ENCODE measurements around the gene CDC42EP2. TPM values are rescaled to one million over a fixed set of nuclear protein-coding genes. Genes with fewer than 3 reads are reported as not detected.

The CDC42EP2 gene
- polyA plus RNA-seq, 1 of the 3 experiments (the other 2 are of a cell fraction), result 8.1 TPM

DNA sequence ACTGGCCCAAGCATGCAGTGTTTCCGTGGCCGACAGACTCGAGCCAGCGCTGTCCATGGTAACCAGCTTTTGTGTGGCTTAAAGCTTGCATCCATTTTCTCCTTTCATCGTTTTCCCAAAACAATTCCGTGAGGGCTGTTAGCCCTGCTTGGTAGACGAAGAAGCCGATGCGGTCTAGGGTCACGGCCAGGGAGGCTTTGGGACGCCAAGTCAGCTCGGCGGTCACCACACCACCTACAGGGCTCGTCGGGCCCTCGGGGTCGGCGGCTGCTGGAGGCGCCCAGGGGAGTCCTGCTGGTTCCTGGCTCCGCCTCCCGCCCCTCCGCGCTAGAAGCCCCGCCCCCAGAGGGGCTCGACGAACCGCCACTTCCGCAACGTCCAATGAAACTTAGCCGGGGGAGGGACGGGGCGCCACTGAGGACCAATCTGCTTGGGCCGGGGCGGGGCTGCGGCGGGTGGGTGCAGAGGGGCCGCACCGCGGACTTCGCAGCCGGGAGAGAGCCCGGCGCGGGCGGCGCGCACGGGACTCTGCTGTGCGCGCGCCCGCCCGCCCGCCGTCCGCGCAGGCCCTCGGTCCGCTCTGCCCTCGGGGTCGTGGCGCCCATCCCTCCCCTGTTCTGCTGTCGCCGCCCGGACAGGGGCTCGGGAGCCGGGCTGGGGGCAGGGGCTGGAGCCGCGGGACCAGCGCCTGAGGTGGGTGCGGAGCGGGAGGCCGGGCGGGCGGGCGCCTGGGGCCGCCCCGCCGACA, 39.8 kb downstream of the CDC42EP2 start, which contains the start of gene TIGD3:
Gene TIGD3 (plus strand): TSS at position 487 of the 748 bp plus-strand sequence. CDS start 1,058 bp downstream, outside the sequence.
- H3K27me3 ChIP-seq (ENCODE audit: insufficient read depth), result no peaks in the 10 kb centered on the region
- H3F3A ChIP-seq (replicated peaks; ENCODE audit: insufficient read depth), result peaks cover 36% of the 10 kb centered on the region
- H3K9ac ChIP-seq, result peak within 1 kb of the TSS; percentile 51
- no peaks in the 10 kb centered on the region for H3K79me2 ChIP-seq (ENCODE audit: insufficient read depth)
- H3K4me3 ChIP-seq (ENCODE audit: low read depth in 2 of 2, low read length in 1 of 2), result peak within 1 kb of the TSS; percentile 71 to 74
- H3K9me2 ChIP-seq, result no peaks in the 10 kb centered on the region
- POLR2A ChIA-PET, result interaction anchor here (0.9 to 3.2 kb wide), 5 partner anchors 21 to 151 kb away, joined by 4 to 13 read pairs (median 5); partner anchors contain the start of genes CDC42EP2, DPF2, MALAT1 and NEAT1
- no peaks in the 10 kb centered on the region for H3K9me3 ChIP-seq
- H3K36me3 ChIP-seq (replicated peaks in 1 of 2; ENCODE audit: control insufficient read depth in 1 of 2, insufficient read depth in 2 of 2, low read length in 1 of 2), result peaks cover 10 to 32% of the 10 kb centered on the region in 2 experiments
- CTCF ChIA-PET, result interaction anchor here (0.9 to 3.8 kb wide), 3 partner anchors 12 to 80 kb away, joined by 4 to 19 read pairs (median 4); no protein-coding TSS in a partner anchor
- no peaks in the 10 kb centered on the region for H4K20me1 ChIP-seq (ENCODE audit: insufficient read depth)
- WGBS (ENCODE audit: low lambda C conversion rate), result 18% methylated on average over 10 of the region's 79 CpGs
- DNase-seq, result peak; percentile 99
- H3K4me1 ChIP-seq (ENCODE audit: control insufficient read depth in 1 of 2, insufficient read depth in 2 of 2, low read depth in 1 of 2, low read length in 1 of 2), result peaks cover 0 to 20% of the 10 kb centered on the region in 2 experiments; a peak in 1 of 4 replicates
- H3K27ac ChIP-seq (ENCODE audit: low read depth in 2 of 2, low read length in 1 of 2), result peak within 1 kb of the TSS; percentile 34 to 83
- peak within 1 kb of the TSS; percentile 94 for H3K4me2 ChIP-seq
- peak within 1 kb of the TSS; percentile 78; the same call in 1 of the 2 replicates for H2AFZ ChIP-seq (ENCODE audit: low read depth)
- no peak for TF ChIP-seq FOXM1 (IDR thresholded peaks at IDR 0.05; ENCODE audit: low read depth)
- peak; percentile 17; the same call in 1 of the 2 replicates for TF ChIP-seq MXI1 (IDR thresholded peaks at IDR 0.05; ENCODE audit: low read depth, low read length)
- TF ChIP-seq FOSL2 (IDR thresholded peaks at IDR 0.05; ENCODE audit: borderline replicate concordance, low read depth), result no peak
- no peak for TF ChIP-seq RCOR1 (IDR thresholded peaks at IDR 0.05; ENCODE audit: low read length)
- TF ChIP-seq CHD2 (IDR thresholded peaks at IDR 0.05; ENCODE audit: low read length, partially characterized antibody), result peak; percentile 31
- TF ChIP-seq TEAD4 (IDR thresholded peaks at IDR 0.05; ENCODE audit: borderline replicate concordance, insufficient read depth), result no peak
- no peak for TF ChIP-seq USF1 (IDR thresholded peaks at IDR 0.05; ENCODE audit: borderline replicate concordance, low read depth)
- TF ChIP-seq TCF12 (IDR thresholded peaks at IDR 0.05), result no peak
- TF ChIP-seq GATA2 (CRISPR knock-in tag; IDR thresholded peaks at IDR 0.05), result no peak
- 0 out of 2 replicates have a peak, but pooled peaks have one; percentile 37 for TF ChIP-seq TAF1 (IDR thresholded peaks at IDR 0.05; ENCODE audit: borderline replicate concordance, low read depth, low read length)
- no peak for TF ChIP-seq JUND (IDR thresholded peaks at IDR 0.05)
- peak; percentile 50; the same call in 1 of the 2 replicates for TF ChIP-seq SIN3A (IDR thresholded peaks at IDR 0.05; ENCODE audit: borderline replicate concordance, low read depth, low read length)
- peak; percentile 15; the same call in 1 of the 2 replicates for TF ChIP-seq POLR2AphosphoS5 (IDR thresholded peaks at IDR 0.05; ENCODE audit: low read depth, low read length)
- TF ChIP-seq, protein P1, sequence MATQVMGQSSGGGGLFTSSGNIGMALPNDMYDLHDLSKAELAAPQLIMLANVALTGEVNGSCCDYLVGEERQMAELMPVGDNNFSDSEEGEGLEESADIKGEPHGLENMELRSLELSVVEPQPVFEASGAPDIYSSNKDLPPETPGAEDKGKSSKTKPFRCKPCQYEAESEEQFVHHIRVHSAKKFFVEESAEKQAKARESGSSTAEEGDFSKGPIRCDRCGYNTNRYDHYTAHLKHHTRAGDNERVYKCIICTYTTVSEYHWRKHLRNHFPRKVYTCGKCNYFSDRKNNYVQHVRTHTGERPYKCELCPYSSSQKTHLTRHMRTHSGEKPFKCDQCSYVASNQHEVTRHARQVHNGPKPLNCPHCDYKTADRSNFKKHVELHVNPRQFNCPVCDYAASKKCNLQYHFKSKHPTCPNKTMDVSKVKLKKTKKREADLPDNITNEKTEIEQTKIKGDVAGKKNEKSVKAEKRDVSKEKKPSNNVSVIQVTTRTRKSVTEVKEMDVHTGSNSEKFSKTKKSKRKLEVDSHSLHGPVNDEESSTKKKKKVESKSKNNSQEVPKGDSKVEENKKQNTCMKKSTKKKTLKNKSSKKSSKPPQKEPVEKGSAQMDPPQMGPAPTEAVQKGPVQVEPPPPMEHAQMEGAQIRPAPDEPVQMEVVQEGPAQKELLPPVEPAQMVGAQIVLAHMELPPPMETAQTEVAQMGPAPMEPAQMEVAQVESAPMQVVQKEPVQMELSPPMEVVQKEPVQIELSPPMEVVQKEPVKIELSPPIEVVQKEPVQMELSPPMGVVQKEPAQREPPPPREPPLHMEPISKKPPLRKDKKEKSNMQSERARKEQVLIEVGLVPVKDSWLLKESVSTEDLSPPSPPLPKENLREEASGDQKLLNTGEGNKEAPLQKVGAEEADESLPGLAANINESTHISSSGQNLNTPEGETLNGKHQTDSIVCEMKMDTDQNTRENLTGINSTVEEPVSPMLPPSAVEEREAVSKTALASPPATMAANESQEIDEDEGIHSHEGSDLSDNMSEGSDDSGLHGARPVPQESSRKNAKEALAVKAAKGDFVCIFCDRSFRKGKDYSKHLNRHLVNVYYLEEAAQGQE (IDR thresholded peaks at IDR 0.05; ENCODE audit: low read depth, low read length), result peak; percentile 97
- TF ChIP-seq, protein P2, sequence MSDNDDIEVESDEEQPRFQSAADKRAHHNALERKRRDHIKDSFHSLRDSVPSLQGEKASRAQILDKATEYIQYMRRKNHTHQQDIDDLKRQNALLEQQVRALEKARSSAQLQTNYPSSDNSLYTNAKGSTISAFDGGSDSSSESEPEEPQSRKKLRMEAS (IDR thresholded peaks at IDR 0.05; ENCODE audit: low read depth), result no peak
- no peak for TF ChIP-seq RFX5 (IDR thresholded peaks at IDR 0.05; ENCODE audit: low read length)
- TF ChIP-seq RXRA (IDR thresholded peaks at IDR 0.05; ENCODE audit: borderline replicate concordance, low read depth), result no peak
- TF ChIP-seq NFIC (IDR thresholded peaks at IDR 0.05; ENCODE audit: borderline replicate concordance), result no peak
- TF ChIP-seq SMC3 (IDR thresholded peaks at IDR 0.05; ENCODE audit: low read depth, low read length), result no peak; the same call in 1 of the 2 replicates
- TF ChIP-seq ELF1 (IDR thresholded peaks at IDR 0.05), result no peak
- TF ChIP-seq, protein P3, sequence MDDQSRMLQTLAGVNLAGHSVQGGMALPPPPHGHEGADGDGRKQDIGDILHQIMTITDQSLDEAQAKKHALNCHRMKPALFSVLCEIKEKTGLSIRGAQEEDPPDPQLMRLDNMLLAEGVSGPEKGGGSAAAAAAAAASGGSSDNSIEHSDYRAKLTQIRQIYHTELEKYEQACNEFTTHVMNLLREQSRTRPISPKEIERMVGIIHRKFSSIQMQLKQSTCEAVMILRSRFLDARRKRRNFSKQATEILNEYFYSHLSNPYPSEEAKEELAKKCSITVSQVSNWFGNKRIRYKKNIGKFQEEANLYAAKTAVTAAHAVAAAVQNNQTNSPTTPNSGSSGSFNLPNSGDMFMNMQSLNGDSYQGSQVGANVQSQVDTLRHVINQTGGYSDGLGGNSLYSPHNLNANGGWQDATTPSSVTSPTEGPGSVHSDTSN (IDR thresholded peaks at IDR 0.05), result no peak
- TF ChIP-seq, protein P4, sequence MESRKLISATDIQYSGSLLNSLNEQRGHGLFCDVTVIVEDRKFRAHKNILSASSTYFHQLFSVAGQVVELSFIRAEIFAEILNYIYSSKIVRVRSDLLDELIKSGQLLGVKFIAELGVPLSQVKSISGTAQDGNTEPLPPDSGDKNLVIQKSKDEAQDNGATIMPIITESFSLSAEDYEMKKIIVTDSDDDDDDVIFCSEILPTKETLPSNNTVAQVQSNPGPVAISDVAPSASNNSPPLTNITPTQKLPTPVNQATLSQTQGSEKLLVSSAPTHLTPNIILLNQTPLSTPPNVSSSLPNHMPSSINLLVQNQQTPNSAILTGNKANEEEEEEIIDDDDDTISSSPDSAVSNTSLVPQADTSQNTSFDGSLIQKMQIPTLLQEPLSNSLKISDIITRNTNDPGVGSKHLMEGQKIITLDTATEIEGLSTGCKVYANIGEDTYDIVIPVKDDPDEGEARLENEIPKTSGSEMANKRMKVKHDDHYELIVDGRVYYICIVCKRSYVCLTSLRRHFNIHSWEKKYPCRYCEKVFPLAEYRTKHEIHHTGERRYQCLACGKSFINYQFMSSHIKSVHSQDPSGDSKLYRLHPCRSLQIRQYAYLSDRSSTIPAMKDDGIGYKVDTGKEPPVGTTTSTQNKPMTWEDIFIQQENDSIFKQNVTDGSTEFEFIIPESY (IDR thresholded peaks at IDR 0.05; ENCODE audit: borderline replicate concordance, low read depth), result no peak
- TF ChIP-seq RAD21 (IDR thresholded peaks at IDR 0.05; ENCODE audit: low read length), result no peak
- no peak for TF ChIP-seq EP300 (IDR thresholded peaks at IDR 0.05; ENCODE audit: borderline replicate concordance in 1 of 2, low read depth in 1 of 2, low read length in 1 of 2)
- TF ChIP-seq, protein P5, sequence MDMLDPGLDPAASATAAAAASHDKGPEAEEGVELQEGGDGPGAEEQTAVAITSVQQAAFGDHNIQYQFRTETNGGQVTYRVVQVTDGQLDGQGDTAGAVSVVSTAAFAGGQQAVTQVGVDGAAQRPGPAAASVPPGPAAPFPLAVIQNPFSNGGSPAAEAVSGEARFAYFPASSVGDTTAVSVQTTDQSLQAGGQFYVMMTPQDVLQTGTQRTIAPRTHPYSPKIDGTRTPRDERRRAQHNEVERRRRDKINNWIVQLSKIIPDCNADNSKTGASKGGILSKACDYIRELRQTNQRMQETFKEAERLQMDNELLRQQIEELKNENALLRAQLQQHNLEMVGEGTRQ (IDR thresholded peaks at IDR 0.05; ENCODE audit: borderline replicate concordance, low read depth, low read length), result no peak
